SK-N-SH (cell line): Measurements from ENCODE around the gene MUC5B.

ENCODE experiments used
- EP300 ChIP-seq, 2 experiments: IDR thresholded peaks; 2 replicates each; pipeline versions ENCODE4 v1.4.0 to v1.6.1; 2012; ENCODE audit warnings: borderline replicate concordance in 1 of 2, low read depth in 1 of 2, low read length in 1 of 2
- GABPA ChIP-seq: IDR thresholded peaks from 2 replicates; pipeline ENCODE4 v1.4.0; 2012; ENCODE audit warnings: low read depth, mild to moderate bottlenecking
- MXI1 ChIP-seq: IDR thresholded peaks from 2 replicates; pipeline ENCODE4 v1.6.1; 2012; ENCODE audit warnings: mild to moderate bottlenecking, low read depth, low read length, improper control_type of control experiment
- NFIC ChIP-seq: IDR thresholded peaks from 2 replicates; pipeline ENCODE4 v1.4.0; 2012; ENCODE audit warnings: borderline replicate concordance
- NRF1 ChIP-seq: IDR thresholded peaks from 2 replicates; pipeline ENCODE4 v1.6.1; 2012; ENCODE audit warnings: low read depth, mild to moderate bottlenecking, low read length
- POLR2AphosphoS5 ChIP-seq: IDR thresholded peaks from 2 replicates; pipeline ENCODE4 v1.6.1; 2012; ENCODE audit warnings: low read depth, low read length
- RFX5 ChIP-seq: IDR thresholded peaks from 2 replicates; pipeline ENCODE4 v1.6.1; 2012; ENCODE audit warnings: mild to moderate bottlenecking, improper control_type of control experiment, low read length
- TAF1 ChIP-seq: IDR thresholded peaks from 2 replicates; pipeline ENCODE4 v1.6.1; 2012; ENCODE audit warnings: low read depth, mild to moderate bottlenecking, low read length, moderate library complexity, borderline replicate concordance
- TCF12 ChIP-seq: IDR thresholded peaks from 2 replicates; pipeline ENCODE4 v1.4.0; 2012
- YY1 ChIP-seq: IDR thresholded peaks from 2 replicates; pipeline ENCODE4 v1.4.0; 2012; ENCODE audit warnings: low read depth, mild to moderate bottlenecking
- TF ChIP-seq, protein P1 (sequence below): IDR thresholded peaks from 2 replicates; pipeline ENCODE4 v1.6.1; 2012; ENCODE audit warnings: mild to moderate bottlenecking, low read depth, low read length, moderate library complexity
- TF ChIP-seq, protein P2 (sequence below): fragments of 200-600 bp; sonication (generic); IDR thresholded peaks from 2 replicates; pipeline ENCODE4 v1.6.1; 2017; ENCODE audit warnings: antibody characterized with exemption, mild to moderate bottlenecking, moderate library complexity
- TF ChIP-seq, protein P3 (sequence below): fragments of 150-350 bp; IDR thresholded peaks from 2 replicates; pipeline ENCODE4 v1.6.1; 2017; ENCODE audit warnings: antibody characterized with exemption, low read length, low read depth, borderline replicate concordance

DNA sequence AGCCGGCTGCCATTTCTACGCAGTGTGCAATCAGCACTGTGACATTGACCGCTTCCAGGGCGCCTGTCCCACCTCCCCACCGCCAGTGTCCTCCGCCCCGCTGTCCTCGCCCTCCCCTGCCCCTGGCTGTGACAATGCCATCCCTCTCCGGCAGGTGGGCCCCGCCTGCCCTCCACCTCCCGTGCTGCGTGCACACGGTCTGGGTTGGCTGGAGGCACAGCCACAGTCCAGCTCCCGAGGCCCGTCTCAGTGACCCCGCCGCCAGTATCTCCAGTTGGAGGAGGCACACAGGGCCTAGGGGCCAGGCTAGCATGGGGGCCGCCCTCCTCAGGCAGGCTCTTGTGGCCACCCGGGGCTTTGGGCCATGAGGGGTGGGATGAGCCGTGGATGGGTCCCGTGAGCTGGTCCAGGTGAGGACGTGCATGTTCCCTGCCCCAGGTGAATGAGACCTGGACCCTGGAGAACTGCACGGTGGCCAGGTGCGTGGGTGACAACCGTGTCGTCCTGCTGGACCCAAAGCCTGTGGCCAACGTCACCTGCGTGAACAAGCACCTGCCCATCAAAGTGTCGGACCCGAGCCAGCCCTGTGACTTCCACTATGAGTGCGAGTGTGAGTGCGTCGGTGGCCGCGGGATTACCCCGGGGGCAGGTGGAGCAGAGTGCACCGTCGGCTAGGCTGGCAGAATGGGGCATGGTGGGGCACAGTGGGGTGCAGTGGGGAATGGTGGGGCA is 29.7 kb downstream of the MUC5B start:
- TF ChIP-seq GABPA, result no peak
- no peak for TF ChIP-seq POLR2AphosphoS5
- TF ChIP-seq, protein P1, sequence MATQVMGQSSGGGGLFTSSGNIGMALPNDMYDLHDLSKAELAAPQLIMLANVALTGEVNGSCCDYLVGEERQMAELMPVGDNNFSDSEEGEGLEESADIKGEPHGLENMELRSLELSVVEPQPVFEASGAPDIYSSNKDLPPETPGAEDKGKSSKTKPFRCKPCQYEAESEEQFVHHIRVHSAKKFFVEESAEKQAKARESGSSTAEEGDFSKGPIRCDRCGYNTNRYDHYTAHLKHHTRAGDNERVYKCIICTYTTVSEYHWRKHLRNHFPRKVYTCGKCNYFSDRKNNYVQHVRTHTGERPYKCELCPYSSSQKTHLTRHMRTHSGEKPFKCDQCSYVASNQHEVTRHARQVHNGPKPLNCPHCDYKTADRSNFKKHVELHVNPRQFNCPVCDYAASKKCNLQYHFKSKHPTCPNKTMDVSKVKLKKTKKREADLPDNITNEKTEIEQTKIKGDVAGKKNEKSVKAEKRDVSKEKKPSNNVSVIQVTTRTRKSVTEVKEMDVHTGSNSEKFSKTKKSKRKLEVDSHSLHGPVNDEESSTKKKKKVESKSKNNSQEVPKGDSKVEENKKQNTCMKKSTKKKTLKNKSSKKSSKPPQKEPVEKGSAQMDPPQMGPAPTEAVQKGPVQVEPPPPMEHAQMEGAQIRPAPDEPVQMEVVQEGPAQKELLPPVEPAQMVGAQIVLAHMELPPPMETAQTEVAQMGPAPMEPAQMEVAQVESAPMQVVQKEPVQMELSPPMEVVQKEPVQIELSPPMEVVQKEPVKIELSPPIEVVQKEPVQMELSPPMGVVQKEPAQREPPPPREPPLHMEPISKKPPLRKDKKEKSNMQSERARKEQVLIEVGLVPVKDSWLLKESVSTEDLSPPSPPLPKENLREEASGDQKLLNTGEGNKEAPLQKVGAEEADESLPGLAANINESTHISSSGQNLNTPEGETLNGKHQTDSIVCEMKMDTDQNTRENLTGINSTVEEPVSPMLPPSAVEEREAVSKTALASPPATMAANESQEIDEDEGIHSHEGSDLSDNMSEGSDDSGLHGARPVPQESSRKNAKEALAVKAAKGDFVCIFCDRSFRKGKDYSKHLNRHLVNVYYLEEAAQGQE, result no peak
- TF ChIP-seq NRF1, result no peak
- TF ChIP-seq, protein P2, sequence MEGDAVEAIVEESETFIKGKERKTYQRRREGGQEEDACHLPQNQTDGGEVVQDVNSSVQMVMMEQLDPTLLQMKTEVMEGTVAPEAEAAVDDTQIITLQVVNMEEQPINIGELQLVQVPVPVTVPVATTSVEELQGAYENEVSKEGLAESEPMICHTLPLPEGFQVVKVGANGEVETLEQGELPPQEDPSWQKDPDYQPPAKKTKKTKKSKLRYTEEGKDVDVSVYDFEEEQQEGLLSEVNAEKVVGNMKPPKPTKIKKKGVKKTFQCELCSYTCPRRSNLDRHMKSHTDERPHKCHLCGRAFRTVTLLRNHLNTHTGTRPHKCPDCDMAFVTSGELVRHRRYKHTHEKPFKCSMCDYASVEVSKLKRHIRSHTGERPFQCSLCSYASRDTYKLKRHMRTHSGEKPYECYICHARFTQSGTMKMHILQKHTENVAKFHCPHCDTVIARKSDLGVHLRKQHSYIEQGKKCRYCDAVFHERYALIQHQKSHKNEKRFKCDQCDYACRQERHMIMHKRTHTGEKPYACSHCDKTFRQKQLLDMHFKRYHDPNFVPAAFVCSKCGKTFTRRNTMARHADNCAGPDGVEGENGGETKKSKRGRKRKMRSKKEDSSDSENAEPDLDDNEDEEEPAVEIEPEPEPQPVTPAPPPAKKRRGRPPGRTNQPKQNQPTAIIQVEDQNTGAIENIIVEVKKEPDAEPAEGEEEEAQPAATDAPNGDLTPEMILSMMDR, result no peak
- TF ChIP-seq RFX5, result no peak
- TF ChIP-seq TAF1, result no peak
- TF ChIP-seq, protein P3, sequence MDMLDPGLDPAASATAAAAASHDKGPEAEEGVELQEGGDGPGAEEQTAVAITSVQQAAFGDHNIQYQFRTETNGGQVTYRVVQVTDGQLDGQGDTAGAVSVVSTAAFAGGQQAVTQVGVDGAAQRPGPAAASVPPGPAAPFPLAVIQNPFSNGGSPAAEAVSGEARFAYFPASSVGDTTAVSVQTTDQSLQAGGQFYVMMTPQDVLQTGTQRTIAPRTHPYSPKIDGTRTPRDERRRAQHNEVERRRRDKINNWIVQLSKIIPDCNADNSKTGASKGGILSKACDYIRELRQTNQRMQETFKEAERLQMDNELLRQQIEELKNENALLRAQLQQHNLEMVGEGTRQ, result no peak
- TF ChIP-seq MXI1, result no peak
- TF ChIP-seq YY1, result no peak
- no peak for TF ChIP-seq NFIC
- TF ChIP-seq TCF12, result no peak
- no peak for TF ChIP-seq EP300 (IDR thresholded peaks at IDR 0.05; ENCODE audit: borderline replicate concordance in 1 of 2, low read depth in 1 of 2, low read length in 1 of 2)
